HCT116 (cell line): ENCODE results near the gene CSH2.

Experiments
- EGR1 ChIP-seq: IDR thresholded peaks from 2 replicates; pipeline ENCODE4 v1.6.1; 2012; ENCODE audit warnings: low read depth
- ELF1 ChIP-seq: IDR thresholded peaks from 2 replicates; pipeline ENCODE4 v1.6.1; 2012; ENCODE audit warnings: low read depth, borderline replicate concordance
- FOSL1 ChIP-seq: IDR thresholded peaks from 2 replicates; pipeline ENCODE4 v1.6.1; 2012; ENCODE audit warnings: low read depth
- POLR2A ChIP-seq: IDR thresholded peaks from 2 replicates; pipeline ENCODE4 v1.7.0; 2011; ENCODE audit warnings: borderline replicate concordance; ENCODE audit not compliant: insufficient read depth, insufficient read length; ENCODE audit errors: extremely low read depth
- POLR2AphosphoS5 ChIP-seq: IDR thresholded peaks from 2 replicates; pipeline ENCODE4 v1.6.1; 2011; ENCODE audit warnings: mild to moderate bottlenecking, low read depth, low read length, moderate library complexity
- SP1 ChIP-seq: IDR thresholded peaks from 2 replicates; pipeline ENCODE4 v1.6.1; 2012; ENCODE audit warnings: low read depth
- SRF ChIP-seq: IDR thresholded peaks from 2 replicates; pipeline ENCODE4 v1.6.1; 2012; ENCODE audit warnings: low read depth
- ZFX ChIP-seq: fragments of 450-650 bp; IDR thresholded peaks from 2 replicates; pipeline ENCODE4 v1.6.1; 2017
- ZNF274 ChIP-seq: fragments of 200-500 bp; sonication (Bioruptor generic); IDR thresholded peaks from 2 replicates; pipeline ENCODE4 v1.6.1; 2014; ENCODE audit warnings: mild to moderate bottlenecking, low read depth, low read length, inconsistent platforms
- TF ChIP-seq, protein P1 (sequence below), 3 experiments: fragments of 200-600 bp in 1 of 3; sonication (generic) in 1 of 3; IDR thresholded peaks in 2 of 3; conservative IDR thresholded peaks in 1 of 3; 2 replicates each; pipeline ENCODE4 v1.5.1; 2012 to 2017; ENCODE audit warnings: low read depth in 2 of 3, low read length in 2 of 3, antibody characterized with exemption in 1 of 3, borderline replicate concordance in 1 of 3, control low read depth in 1 of 3, mild to moderate bottlenecking in 1 of 3, mixed read lengths in 1 of 3, mixed run types in 1 of 3, moderate library complexity in 1 of 3; ENCODE audit not compliant: insufficient read depth in 1 of 3
- TF ChIP-seq, protein P2 (sequence below): IDR thresholded peaks from 2 replicates; pipeline ENCODE4 v1.6.1; 2012; ENCODE audit warnings: low read depth
- TF ChIP-seq, protein P3 (sequence below): IDR thresholded peaks from 2 replicates; pipeline ENCODE4 v1.6.1; 2012
- TF ChIP-seq, protein P4 (sequence below): IDR thresholded peaks from 2 replicates; pipeline ENCODE4 v1.6.1; 2012

DNA sequence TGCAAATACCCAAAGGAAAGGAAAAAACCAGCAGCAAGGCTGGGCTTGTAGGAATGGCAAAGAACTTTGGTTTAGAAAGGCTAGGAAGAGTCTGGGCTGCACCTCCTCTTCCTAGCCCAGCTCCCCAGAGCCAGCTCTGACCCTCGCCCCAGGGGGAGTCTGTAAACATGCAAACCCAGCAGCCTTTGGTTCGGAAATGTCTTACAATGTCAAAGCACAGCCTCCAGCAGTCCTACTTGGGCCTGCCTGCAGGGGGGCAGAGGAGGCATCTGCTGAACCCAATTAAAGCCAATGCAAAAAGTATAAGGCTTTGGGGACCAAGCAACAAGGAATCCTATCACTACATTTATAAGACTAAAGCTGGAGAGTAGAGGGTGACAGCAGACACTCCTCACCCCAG lies 41.0 kb downstream of the CSH2 start:
- TF ChIP-seq POLR2AphosphoS5 (no peak; the same call in 1 of the 2 replicates), ZFX (no peak), SRF (no peak), POLR2A (no peak), SP1 (no peak), FOSL1 (no peak), EGR1 (no peak), ZNF274 (no peak), ELF1 (no peak)
- TF ChIP-seq, protein P1, sequence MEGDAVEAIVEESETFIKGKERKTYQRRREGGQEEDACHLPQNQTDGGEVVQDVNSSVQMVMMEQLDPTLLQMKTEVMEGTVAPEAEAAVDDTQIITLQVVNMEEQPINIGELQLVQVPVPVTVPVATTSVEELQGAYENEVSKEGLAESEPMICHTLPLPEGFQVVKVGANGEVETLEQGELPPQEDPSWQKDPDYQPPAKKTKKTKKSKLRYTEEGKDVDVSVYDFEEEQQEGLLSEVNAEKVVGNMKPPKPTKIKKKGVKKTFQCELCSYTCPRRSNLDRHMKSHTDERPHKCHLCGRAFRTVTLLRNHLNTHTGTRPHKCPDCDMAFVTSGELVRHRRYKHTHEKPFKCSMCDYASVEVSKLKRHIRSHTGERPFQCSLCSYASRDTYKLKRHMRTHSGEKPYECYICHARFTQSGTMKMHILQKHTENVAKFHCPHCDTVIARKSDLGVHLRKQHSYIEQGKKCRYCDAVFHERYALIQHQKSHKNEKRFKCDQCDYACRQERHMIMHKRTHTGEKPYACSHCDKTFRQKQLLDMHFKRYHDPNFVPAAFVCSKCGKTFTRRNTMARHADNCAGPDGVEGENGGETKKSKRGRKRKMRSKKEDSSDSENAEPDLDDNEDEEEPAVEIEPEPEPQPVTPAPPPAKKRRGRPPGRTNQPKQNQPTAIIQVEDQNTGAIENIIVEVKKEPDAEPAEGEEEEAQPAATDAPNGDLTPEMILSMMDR (IDR thresholded peaks at IDR 0.05 in 2 of 3, conservative IDR thresholded peaks at IDR 0.05 in 1 of 3; ENCODE audit: borderline replicate concordance in 1 of 3, insufficient read depth in 1 of 3, low read depth in 2 of 3, low read length in 2 of 3), result peak in 1 of 3 experiments; percentile 22; a peak in 1 of 6 replicates
- TF ChIP-seq, protein P2, sequence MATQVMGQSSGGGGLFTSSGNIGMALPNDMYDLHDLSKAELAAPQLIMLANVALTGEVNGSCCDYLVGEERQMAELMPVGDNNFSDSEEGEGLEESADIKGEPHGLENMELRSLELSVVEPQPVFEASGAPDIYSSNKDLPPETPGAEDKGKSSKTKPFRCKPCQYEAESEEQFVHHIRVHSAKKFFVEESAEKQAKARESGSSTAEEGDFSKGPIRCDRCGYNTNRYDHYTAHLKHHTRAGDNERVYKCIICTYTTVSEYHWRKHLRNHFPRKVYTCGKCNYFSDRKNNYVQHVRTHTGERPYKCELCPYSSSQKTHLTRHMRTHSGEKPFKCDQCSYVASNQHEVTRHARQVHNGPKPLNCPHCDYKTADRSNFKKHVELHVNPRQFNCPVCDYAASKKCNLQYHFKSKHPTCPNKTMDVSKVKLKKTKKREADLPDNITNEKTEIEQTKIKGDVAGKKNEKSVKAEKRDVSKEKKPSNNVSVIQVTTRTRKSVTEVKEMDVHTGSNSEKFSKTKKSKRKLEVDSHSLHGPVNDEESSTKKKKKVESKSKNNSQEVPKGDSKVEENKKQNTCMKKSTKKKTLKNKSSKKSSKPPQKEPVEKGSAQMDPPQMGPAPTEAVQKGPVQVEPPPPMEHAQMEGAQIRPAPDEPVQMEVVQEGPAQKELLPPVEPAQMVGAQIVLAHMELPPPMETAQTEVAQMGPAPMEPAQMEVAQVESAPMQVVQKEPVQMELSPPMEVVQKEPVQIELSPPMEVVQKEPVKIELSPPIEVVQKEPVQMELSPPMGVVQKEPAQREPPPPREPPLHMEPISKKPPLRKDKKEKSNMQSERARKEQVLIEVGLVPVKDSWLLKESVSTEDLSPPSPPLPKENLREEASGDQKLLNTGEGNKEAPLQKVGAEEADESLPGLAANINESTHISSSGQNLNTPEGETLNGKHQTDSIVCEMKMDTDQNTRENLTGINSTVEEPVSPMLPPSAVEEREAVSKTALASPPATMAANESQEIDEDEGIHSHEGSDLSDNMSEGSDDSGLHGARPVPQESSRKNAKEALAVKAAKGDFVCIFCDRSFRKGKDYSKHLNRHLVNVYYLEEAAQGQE, result no peak
- TF ChIP-seq, protein P3, sequence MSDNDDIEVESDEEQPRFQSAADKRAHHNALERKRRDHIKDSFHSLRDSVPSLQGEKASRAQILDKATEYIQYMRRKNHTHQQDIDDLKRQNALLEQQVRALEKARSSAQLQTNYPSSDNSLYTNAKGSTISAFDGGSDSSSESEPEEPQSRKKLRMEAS, result no peak
- TF ChIP-seq, protein P4, sequence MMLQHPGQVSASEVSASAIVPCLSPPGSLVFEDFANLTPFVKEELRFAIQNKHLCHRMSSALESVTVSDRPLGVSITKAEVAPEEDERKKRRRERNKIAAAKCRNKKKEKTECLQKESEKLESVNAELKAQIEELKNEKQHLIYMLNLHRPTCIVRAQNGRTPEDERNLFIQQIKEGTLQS, result no peak
